Measurements from ENCODE around the gene MISFA. TPM values are rescaled to one million over a fixed set of nuclear protein-coding genes. Genes with fewer than 3 reads are reported as not detected.

MISFA gene
- polyA plus RNA-seq, 1 donor (not counting 4 experiments of a cell fraction or from before 2014, with no cell fraction given) = 0.63 TPM

GRCh38 chr11:18581825-18582224, 17.8 kb upstream of the MISFA start:
- Histone ChIP-seq H4K20me1 (ENCODE audit: control insufficient read depth, extremely low read depth, insufficient read depth, low read length) (no peaks in the 10 kb centered on the region), H3K4me2 (ENCODE audit: control insufficient read depth, extremely low read depth, insufficient read depth, low read depth, low read length) (no peak overlapping the region), H3K4me1 (ENCODE audit: control insufficient read depth, extremely low read depth, insufficient read depth, low read length) (no peaks in the 10 kb centered on the region), H3K9me3 (ENCODE audit: control insufficient read depth, low read depth, low read length) (no peaks in the 10 kb centered on the region), H3K27ac (ENCODE audit: control insufficient read depth, insufficient read depth, low read length) (no peak overlapping the region), H3K27me3 (ENCODE audit: control insufficient read depth, extremely low read depth, insufficient read depth, low read length) (no peaks in the 10 kb centered on the region), H3K79me2 (ENCODE audit: control insufficient read depth, insufficient read depth, low read length) (peaks cover 6% of the 10 kb centered on the region), H3K4me3 (ENCODE audit: control insufficient read depth in 2 of 3, extremely low read depth in 1 of 3, insufficient read depth in 2 of 3, low read depth in 1 of 3, low read length in 3 of 3) (no peak overlapping the region), H3K9me1 (ENCODE audit: control insufficient read depth, extremely low read depth, insufficient read depth, low read length) (no peaks in the 10 kb centered on the region), H3K9ac (ENCODE audit: control insufficient read depth, extremely low read depth, insufficient read depth, low read length) (no peak overlapping the region), H3K36me3 (ENCODE audit: control insufficient read depth in 2 of 2, extremely low read depth in 1 of 2, insufficient read depth in 2 of 2, low read length in 2 of 2) (peaks cover 0 to 4% of the 10 kb centered on the region in 2 experiments), H2AFZ (ENCODE audit: control insufficient read depth, low read length) (no peak overlapping the region)
- dilution Hi-C loops (cut with MboI; ENCODE audit: extremely low pct_ligation_motif_present, low sequenced_read_pairs) = no loop called here
- no peak for DNase-seq (ENCODE audit: low read depth, low spot score)
- no peak for TF ChIP-seq EZH2 (IDR thresholded peaks at IDR 0.05; ENCODE audit: low read length)
- TF ChIP-seq CTCF (optimal IDR thresholded peaks at IDR 0.05 in 1 of 3, IDR thresholded peaks at IDR 0.05 in 1 of 3, conservative IDR thresholded peaks at IDR 0.05 in 1 of 3; ENCODE audit: extremely low read depth in 1 of 3, insufficient read depth in 2 of 3, low read length in 3 of 3) = no peak
- no peak for FAIRE-seq

GRCh38 chr11:18588297-18589252, 11.0 kb upstream of the MISFA start, which contains the start of gene UEVLD:
TSS of gene UEVLD (minus strand) at chr11:18588734. CDS start at chr11:18588654, 80 bp downstream.
- H3K9me1 ChIP-seq (ENCODE audit: control insufficient read depth, extremely low read depth, insufficient read depth, low read length) = no peaks in the 10 kb centered on the region
- H3K27me3 ChIP-seq (ENCODE audit: control insufficient read depth, extremely low read depth, insufficient read depth, low read length) = no peaks in the 10 kb centered on the region
- H3K4me3 ChIP-seq (ENCODE audit: control insufficient read depth in 2 of 3, extremely low read depth in 1 of 3, insufficient read depth in 2 of 3, low read depth in 1 of 3, low read length in 3 of 3) = peak within 1 kb of the TSS; percentile 74 to 99 (median 93)
- no peak for FAIRE-seq
- TF ChIP-seq CTCF (optimal IDR thresholded peaks at IDR 0.05 in 1 of 3, IDR thresholded peaks at IDR 0.05 in 1 of 3, conservative IDR thresholded peaks at IDR 0.05 in 1 of 3; ENCODE audit: extremely low read depth in 1 of 3, insufficient read depth in 2 of 3, low read length in 3 of 3) (no peak), EZH2 (IDR thresholded peaks at IDR 0.05; ENCODE audit: low read length) (no peak)
- DNase-seq (ENCODE audit: low read depth, low spot score) = peak; percentile 38
- H3K79me2 ChIP-seq (ENCODE audit: control insufficient read depth, insufficient read depth, low read length) = peaks cover 53% of the 10 kb centered on the region
- peak within 1 kb of the TSS; percentile 90 for H3K27ac ChIP-seq (ENCODE audit: control insufficient read depth, insufficient read depth, low read length)
- H3K9me3 ChIP-seq (ENCODE audit: control insufficient read depth, low read depth, low read length) = no peaks in the 10 kb centered on the region
- H3K9ac ChIP-seq (ENCODE audit: control insufficient read depth, extremely low read depth, insufficient read depth, low read length) = peak within 1 kb of the TSS; percentile 91
- peaks cover 0 to 3% of the 10 kb centered on the region in 2 experiments for H3K36me3 ChIP-seq (ENCODE audit: control insufficient read depth in 2 of 2, extremely low read depth in 1 of 2, insufficient read depth in 2 of 2, low read length in 2 of 2)
- no peaks in the 10 kb centered on the region for H4K20me1 ChIP-seq (ENCODE audit: control insufficient read depth, extremely low read depth, insufficient read depth, low read length)
- peak within 1 kb of the TSS; percentile 71 for H3K4me2 ChIP-seq (ENCODE audit: control insufficient read depth, extremely low read depth, insufficient read depth, low read depth, low read length)
- peaks cover 25% of the 10 kb centered on the region for H3K4me1 ChIP-seq (ENCODE audit: control insufficient read depth, extremely low read depth, insufficient read depth, low read length)
- peak within 1 kb of the TSS; percentile 92 for H2AFZ ChIP-seq (ENCODE audit: control insufficient read depth, low read length)
- dilution Hi-C loops (cut with MboI; ENCODE audit: extremely low pct_ligation_motif_present, low sequenced_read_pairs) = no loop called here
